ENCODE results near the gene SHISAL2A. TPM values are rescaled to one million over a fixed set of nuclear protein-coding genes. Genes with fewer than 3 reads are reported as not detected.

The SHISAL2A gene
- under 0.01 TPM in 1 of 2 replicates, not detected in the other for total RNA-seq

GRCh38 chr1:52632732-52633290 is at the start of gene SHISAL2A:
Gene SHISAL2A, plus strand, starts transcription at chr1:52633168. Its CDS starts 326 bp downstream, at chr1:52633494.

GRCh38 chr1:52601991-52602855 is 30.7 kb upstream of the SHISAL2A start, which contains the start of gene GPX7:
Gene GPX7, plus strand, starts transcription at chr1:52602371. Its CDS starts 39 bp downstream, at chr1:52602410.

GRCh38 chr1:52697795-52698674 is 65.1 kb downstream of the SHISAL2A start, which contains the start of gene COA7:
Gene COA7, minus strand, starts transcription at chr1:52698347. Its CDS starts 21 bp downstream, at chr1:52698326.

Other genes with a start within 250 kb of the SHISAL2A start
- 0.56 and 10.5 TPM in 2 replicates for gene ORC1, start 228.7 kb upstream of the SHISAL2A start, total RNA-seq
- 9.9 and 15.0 TPM in 2 replicates for gene PRPF38A, start 228.6 kb upstream of the SHISAL2A start, total RNA-seq
- 15.3 and 23.1 TPM in 2 replicates for gene TUT4, start 80.1 kb upstream of the SHISAL2A start, total RNA-seq
- gene GPX7, start 30.8 kb upstream of the SHISAL2A start, total RNA-seq: 11.3 and 30.4 TPM in 2 replicates
- 11.8 and 18.0 TPM in 2 replicates for gene COA7, start 65.2 kb downstream of the SHISAL2A start, total RNA-seq
- gene ZYG11B, start 93.3 kb downstream of the SHISAL2A start, total RNA-seq: 36.8 and 51.6 TPM in 2 replicates
- 0.28 and 2.3 TPM in 2 replicates for gene ZYG11A, start 209.6 kb downstream of the SHISAL2A start, total RNA-seq

All from regular cardiac myocyte (primary cell).